ENCODE data around the gene ZNF346.

DNA sequence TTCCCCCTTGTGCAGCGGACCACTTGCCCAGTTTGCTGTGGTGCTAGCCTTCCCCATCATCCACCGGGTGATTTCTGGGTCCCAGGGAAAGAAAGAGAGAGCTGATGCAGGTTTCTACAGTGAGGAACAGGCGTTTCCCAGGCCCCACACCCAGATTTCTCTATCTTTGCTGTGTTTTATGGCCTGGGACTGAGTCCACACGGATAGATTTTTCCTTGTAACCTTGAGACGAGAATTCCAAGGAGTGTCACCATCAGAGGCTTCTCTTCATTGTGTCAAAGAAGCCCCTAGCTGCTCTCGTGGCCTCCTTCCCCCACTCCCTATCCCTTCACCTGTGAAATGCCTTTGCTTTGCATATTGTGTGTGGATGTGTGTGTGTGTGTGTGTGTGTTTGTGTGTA, 43.0 kb downstream of the ZNF346 start:
- TF ChIP-seq CTCF (IDR thresholded peaks at IDR 0.05) (no peak), POLR2AphosphoS5 (IDR thresholded peaks at IDR 0.05) (no peak), POLR2A (IDR thresholded peaks at IDR 0.05) (no peak)

All from prostate gland (tissue), 2 donors.